Renal cortex interstitium (tissue), 11 donors: ENCODE measurements around the gene MRPS34. TPM values are rescaled to one million over a fixed set of nuclear protein-coding genes. Genes with fewer than 3 reads are reported as not detected.

Source experiments
- DNase-seq, 11 donors: peaks; one replicate each; pipeline ENCODE4 v3.0.0-alpha.2; 2013; ENCODE audit warnings: low read depth in 9 of 11, low spot score in 4 of 11; ENCODE audit errors: extremely low read depth in 1 of 11
- polyA plus RNA-seq, 3 donors: library from polyadenylated mRNA; unstranded; fragments of 120-200 nt; gene quantifications; one replicate each; pipeline ENCODE4 v1.2.1, GENCODE V29; 2013; ENCODE audit not compliant: insufficient read length in 3 of 3

The MRPS34 gene
- polyA plus RNA-seq, 3 donors, result 57.0 to 91.2 (median 74.7) TPM

DNA sequence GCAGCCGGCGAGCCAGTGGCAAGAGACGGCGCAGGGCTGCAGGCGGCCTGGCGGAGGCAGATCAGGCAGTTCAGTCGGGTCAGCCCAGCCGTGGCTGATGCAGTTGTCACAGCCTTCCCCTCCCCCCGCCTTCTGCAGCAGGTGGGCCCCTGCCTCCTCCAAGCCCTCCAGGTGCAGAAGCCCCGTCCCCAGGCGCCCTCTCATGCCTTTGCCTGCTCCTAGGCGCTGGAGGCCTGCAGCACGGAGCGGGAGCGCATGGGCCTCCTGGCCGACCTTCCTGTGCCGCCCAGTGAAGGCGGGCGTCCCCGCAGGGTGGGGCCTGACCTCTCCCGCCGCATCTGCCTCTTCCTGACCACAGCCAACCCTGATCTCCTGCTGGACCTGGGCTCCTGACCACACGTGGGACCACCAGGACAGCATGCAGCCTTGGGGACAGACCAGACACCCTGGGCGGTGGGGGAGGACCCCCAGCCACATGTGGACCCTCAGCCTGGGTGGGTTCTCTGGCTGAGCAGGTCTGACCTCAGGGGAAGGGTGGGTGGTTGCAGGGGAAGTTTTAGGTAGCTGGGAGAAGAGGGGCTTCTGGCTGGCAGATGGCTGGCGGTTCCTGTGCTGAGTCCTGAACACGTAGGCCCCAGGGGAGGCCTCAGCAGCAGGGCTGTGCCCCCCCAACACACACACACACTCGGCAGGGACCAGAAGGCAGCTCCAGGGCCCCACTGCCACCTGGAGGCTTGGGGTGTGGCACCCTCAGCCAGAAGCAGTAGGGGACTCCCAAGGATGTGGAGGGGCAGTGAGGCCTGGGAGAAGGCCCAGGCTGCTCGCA, 3.1 kb upstream of the MRPS34 start:
- no peak for DNase-seq

- no peak for DNase-seq
These were observed 2.3 kb upstream of the MRPS34 start for GRCh38 chr16:1775006-1775845.

DNA sequence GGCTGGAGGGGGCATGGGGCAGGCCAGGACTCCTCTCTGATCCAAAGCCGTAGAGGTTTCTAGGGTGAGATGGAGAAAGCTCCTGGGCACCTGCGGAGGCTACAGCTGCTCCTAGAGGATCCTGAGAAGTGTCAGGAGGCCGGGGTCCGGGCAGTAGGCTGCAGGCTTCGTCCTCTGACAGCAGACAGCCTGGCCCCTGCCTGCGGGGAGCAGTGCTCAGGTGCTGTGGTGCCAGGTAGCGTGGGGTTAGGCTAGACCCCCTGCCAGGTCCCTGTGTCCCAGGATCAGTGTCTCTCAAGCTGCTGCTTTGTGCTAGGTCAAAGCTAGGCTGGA, 1.5 kb upstream of the MRPS34 start:
- no peak for DNase-seq

GRCh38 chr16:1773703-1774447, 941 bp upstream of the MRPS34 start:
- DNase-seq, result no peak

DNA sequence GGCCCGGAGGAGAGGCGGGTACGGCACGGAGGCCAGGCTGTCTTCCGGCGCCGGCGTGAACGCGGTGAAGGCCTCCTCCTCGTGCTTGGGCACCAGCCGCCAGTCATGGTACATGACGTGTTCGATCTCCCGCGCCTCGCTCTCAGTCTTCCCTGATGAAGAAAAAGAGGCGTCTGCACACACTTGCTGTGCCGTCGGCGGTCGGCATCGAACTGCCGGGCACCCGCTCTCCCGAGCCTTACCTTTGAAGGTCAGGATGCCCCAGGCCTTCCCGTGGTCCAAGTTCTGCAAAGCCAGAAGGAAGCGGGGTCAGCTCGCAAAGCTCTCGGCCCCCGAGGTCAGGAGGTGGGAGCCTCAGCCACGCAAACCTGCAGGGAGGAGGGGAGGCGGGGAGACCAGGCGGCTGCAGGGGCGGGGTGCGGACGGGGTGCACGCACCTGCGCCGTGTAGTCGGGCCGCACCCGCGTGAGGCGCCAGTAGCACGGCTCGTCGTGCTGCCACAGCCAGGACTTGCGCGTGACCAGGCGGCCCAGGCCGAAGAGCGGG, 499 bp downstream of the MRPS34 start, which contains the start of gene EME2:
Gene EME2 (plus strand): TSS at position 449 of the 546 bp plus-strand sequence. CDS start 418 bp downstream, outside the sequence.
- DNase-seq, result no peak

DNA sequence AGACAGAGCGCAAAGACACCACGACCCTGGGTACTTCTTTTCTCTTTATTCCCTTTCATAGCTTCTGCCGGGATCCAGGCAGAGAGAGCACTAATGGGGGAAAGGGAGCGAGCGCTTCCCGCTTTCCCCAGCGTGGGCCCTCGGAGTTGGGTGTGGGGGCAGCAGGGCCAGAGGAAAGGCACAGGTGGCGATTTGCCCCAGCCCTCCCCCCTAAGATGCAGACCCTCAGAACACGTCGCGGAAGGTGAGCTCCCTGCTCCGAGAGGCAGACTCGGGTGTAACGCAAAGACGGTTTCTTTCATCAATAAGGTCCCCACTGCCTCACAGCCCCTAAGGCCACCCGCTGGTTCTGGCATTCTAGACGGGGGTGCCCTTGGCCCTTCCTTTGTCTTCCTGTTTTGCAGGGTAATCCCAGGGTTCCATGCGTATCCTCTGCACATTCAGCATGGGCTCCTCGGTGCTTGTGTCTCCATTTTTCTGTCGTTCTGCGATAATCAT, 1.0 kb downstream of the MRPS34 start:
- no peak for DNase-seq

DNA sequence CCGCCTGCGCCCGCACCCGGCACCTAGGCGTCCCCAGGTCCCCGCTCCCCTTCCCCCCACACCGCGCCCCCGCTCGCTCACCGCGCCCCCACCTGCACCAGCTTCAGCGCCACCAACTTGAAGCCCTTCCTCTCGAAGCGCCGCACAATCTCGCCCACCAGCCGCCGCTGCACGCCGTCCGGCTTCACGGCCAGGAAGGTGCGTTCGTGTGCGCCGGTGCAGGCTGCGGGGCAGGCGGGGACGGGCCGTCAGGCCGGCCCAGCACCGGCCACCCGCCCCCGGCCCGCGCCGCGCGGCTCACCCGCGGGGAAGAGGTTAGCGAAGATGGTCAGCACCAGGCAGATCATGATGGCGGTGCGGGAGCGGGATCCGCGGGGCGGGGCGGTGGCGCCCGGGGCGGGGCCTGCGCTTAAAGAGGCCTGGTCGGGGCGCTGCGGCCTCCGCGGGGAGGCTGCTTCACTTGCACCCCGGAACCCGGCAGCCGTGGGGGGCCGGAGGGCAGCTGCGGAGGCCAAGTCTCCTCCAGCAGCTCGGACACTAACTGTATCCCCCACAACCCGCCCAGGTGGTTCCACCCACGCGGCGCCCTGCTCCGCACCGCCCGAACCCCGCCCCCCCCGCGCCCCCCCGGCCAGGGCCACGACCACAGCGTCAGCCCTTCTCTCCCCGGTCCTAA, 1.6 kb downstream of the MRPS34 start, which contains the start of gene NME3:
Gene NME3 (minus strand): TSS at position 356 of the 676 bp plus-strand sequence. CDS start 9 bp downstream, at position 347.
- no peak for DNase-seq

GRCh38 chr16:1770328-1771187, 2.4 kb downstream of the MRPS34 start:
- no peak for DNase-seq

- DNase-seq, result no peak
These were observed 3.3 kb downstream of the MRPS34 start for GRCh38 chr16:1769402-1770300.

DNA sequence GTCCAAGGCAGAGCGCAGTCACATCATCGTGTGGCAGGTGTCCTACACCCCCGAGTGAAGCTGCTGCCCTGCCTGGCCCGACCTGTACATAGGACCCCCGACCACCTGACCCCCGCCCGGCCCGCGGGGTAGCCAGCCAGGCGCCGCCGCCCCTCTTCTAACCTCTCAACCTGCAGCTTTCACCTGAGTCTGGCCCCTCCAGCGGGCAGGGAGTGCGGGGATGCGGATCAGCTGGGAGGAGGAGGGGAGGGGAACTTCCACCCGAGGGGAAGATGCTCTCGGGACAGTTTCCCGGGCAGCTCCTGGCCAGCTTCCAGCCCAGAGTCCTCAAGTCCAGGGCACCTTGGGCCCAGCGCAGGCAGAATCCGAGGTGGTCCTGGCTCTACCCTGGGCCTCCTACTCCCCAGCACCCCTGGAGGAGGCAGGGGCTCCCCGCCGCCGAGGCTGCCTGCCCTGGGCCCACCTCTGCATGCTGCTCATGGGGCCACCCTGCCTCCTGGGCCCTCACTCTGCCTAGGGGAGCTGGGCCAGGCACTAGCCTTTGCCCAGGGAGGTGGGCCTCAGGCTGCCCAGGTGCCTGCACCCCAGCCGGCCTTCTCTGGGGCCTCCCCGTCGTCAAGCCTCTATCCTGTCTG, 4.0 kb downstream of the MRPS34 start:
- no peak for DNase-seq

DNA sequence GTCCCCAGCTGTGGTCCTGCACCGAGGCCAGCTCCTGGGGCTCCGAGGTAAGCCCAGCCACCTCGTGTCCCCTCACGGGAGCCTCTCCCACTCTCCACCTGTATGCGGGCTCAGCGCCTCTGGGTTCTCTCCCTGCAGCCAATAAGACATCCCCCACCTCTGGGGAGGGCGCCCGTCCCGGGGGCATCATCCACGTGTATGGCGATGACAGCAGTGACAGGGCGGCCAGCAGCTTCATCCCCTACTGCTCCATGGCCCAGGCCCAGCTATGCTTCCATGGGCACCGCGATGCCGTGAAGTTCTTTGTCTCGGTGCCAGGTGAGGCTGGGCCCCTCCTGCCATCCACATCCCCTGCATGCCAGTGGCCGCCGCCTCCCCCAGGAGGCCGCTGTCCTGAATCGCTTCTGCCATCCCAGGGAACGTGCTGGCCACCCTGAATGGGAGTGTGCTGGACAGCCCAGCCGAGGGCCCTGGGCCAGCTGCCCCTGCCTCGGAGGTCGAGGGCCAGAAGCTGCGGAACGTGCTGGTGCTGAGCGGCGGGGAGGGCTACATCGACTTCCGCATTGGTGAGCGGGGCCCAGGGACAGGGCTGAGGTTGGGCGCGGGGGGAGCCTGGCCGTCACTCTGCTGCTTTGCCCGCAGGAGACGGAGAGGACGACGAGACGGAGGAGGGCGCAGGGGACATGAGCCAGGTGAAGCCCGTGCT, 4.7 kb downstream of the MRPS34 start:
- DNase-seq, result no peak

DNA sequence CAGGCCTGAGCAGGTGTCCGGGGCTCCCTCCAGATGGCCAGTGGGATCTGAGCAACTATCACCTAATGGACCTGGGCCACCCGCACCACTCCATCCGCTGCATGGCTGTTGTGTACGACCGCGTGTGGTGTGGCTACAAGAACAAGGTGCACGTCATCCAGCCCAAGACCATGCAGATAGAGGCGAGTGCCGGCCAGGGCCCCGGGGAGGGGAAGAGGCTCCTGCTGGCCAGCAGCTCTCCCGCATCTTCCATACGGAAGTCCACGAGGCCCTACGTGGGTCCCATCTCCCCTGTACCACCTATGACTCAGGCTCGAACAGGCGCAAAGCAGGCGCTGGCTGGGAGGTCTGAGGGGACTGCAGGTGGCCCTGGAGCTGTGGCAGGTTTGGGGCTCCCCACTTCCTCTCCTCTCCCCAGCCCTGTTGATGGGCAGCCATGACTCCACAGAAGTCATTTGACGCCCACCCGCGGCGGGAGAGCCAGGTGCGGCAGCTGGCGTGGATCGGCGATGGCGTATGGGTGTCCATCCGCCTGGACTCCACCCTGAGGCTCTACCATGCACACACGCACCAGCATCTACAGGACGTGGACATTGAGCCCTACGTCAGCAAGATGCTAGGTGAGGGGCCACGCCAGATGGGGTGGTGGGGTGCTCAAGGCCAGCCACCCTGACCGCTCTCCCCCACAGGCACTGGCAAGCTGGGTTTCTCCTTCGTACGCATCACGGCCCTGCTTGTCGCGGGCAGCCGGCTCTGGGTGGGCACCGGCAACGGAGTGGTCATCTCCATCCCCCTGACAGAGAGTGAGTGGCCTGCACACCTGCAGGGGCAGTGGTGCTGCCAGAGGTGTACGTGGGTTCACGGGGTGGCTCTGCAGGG, 5.6 kb downstream of the MRPS34 start:
- DNase-seq, result no peak

DNA sequence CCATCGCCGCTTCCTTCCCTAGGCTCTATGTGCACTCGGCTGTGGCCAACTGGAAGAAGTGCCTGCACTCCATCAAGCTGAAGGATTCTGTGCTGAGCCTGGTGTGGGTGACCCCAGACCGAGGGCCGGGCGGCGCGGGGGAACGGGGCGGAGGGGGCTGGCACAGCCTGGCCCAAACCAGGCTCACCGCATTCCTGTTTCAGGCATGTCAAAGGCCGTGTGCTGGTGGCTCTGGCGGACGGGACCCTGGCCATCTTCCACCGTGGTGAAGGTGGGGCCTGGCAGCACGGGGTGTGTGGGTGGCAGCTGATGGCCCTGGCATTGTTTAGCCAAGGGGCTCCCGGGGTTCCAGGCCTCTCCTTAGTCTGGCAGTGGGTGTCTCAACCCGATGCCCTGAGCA, 6.2 kb downstream of the MRPS34 start:
- DNase-seq, result no peak

- DNase-seq, result no peak
These were observed 6.7 kb downstream of the MRPS34 start for GRCh38 chr16:1766231-1766630.

GRCh38 chr16:1765826-1766225, 7.1 kb downstream of the MRPS34 start:
- DNase-seq, result no peak
